ENCODE data around the gene ATIC. TPM values are rescaled to one million over a fixed set of nuclear protein-coding genes. Genes with fewer than 3 reads are reported as not detected.

Gene ATIC
- polyA plus RNA-seq, 2 of the 4 experiments (the other 2 are of a cell fraction), result 298 to 328 TPM

GRCh38 chr2:215320679-215321078 is 8.8 kb downstream of the ATIC start:
- DNase-seq (ENCODE audit: low read depth in 1 of 2, low spot score in 1 of 2), result no peak
- H3K9me3 ChIP-seq, result no peaks in the 10 kb centered on the region
- ChIA-PET CTCF (interaction anchor here (1.4 kb wide), 1 partner anchor 9 kb away, joined by 5 read pairs; the partner anchor contains the start of gene ATIC), POLR2A (interaction anchor here (0.6 kb wide), 1 partner anchor 8 kb away, joined by 3 read pairs; the partner anchor contains the start of gene ATIC)
- WGBS (ENCODE audit: missing lambda C conversion rate), result 93% methylated on average over 7 of the region's 7 CpGs
- H3K4me1 ChIP-seq, result no peaks in the 10 kb centered on the region; the same call in 2 of the 3 replicates
- no peak overlapping the region for H3K4me3 ChIP-seq
- FAIRE-seq, result no peak
- no peak for ATAC-seq
- no peak overlapping the region for H3K4me2 ChIP-seq
- H3K27ac ChIP-seq, result no peak overlapping the region
- TF ChIP-seq EHF (CRISPR knock-in tag; IDR thresholded peaks at IDR 0.05) (no peak), SREBF2 (IDR thresholded peaks at IDR 0.05) (no peak), HOXA7 (CRISPR knock-in tag; IDR thresholded peaks at IDR 0.05) (no peak), RARB (CRISPR knock-in tag; IDR thresholded peaks at IDR 0.05) (no peak), CBX2 (IDR thresholded peaks at IDR 0.05; ENCODE audit: borderline replicate concordance, low read depth) (no peak), SMC3 (IDR thresholded peaks at IDR 0.05) (no peak), POLR2A (IDR thresholded peaks at IDR 0.05; ENCODE audit: low read length) (no peak), JUNB (IDR thresholded peaks at IDR 0.05) (no peak), ZNF302 (CRISPR knock-in tag; IDR thresholded peaks at IDR 0.05) (no peak), RAD21 (conservative IDR thresholded peaks at IDR 0.05 in 1 of 2, IDR thresholded peaks at IDR 0.05 in 1 of 2) (no peak), NPAS2 (CRISPR knock-in tag; IDR thresholded peaks at IDR 0.05; ENCODE audit: borderline replicate concordance) (no peak), PHF8 (IDR thresholded peaks at IDR 0.05; ENCODE audit: borderline replicate concordance, low read depth) (no peak), PBX3 (IDR thresholded peaks at IDR 0.05) (no peak), NR3C1 (IDR thresholded peaks at IDR 0.05) (no peak), ELK1 (IDR thresholded peaks at IDR 0.05; ENCODE audit: low read depth, low read length) (no peak), HEYL (CRISPR knock-in tag; IDR thresholded peaks at IDR 0.05) (no peak), TFCP2L1 (CRISPR knock-in tag; IDR thresholded peaks at IDR 0.05) (no peak), KDM1A (IDR thresholded peaks at IDR 0.05; ENCODE audit: low read depth) (no peak)
- TF ChIP-seq, protein P1, sequence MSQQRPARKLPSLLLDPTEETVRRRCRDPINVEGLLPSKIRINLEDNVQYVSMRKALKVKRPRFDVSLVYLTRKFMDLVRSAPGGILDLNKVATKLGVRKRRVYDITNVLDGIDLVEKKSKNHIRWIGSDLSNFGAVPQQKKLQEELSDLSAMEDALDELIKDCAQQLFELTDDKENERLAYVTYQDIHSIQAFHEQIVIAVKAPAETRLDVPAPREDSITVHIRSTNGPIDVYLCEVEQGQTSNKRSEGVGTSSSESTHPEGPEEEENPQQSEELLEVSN (IDR thresholded peaks at IDR 0.05; ENCODE audit: borderline replicate concordance, low read depth), result no peak
- TF ChIP-seq, protein P2, sequence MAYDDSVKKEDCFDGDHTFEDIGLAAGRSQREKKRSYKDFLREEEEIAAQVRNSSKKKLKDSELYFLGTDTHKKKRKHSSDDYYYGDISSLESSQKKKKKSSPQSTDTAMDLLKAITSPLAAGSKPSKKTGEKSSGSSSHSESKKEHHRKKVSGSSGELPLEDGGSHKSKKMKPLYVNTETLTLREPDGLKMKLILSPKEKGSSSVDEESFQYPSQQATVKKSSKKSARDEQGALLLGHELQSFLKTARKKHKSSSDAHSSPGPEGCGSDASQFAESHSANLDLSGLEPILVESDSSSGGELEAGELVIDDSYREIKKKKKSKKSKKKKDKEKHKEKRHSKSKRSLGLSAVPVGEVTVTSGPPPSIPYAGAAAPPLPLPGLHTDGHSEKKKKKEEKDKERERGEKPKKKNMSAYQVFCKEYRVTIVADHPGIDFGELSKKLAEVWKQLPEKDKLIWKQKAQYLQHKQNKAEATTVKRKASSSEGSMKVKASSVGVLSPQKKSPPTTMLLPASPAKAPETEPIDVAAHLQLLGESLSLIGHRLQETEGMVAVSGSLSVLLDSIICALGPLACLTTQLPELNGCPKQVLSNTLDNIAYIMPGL (CRISPR knock-in tag; IDR thresholded peaks at IDR 0.05; ENCODE audit: borderline replicate concordance), result no peak

GRCh38 chr2:215324811-215325210 is 13.0 kb downstream of the ATIC start:
- FAIRE-seq, result no peak
- ChIA-PET CTCF (interaction anchor here (1.5 kb wide), 1 partner anchor 53 kb away, joined by 4 read pairs; no protein-coding TSS in a partner anchor), POLR2A (no interaction called here)
- Histone ChIP-seq H3K27ac (no peak overlapping the region), H3K9me3 (no peaks in the 10 kb centered on the region), H3K4me1 (peaks cover 16% of the 10 kb centered on the region; the same call in 2 of the 3 replicates), H3K4me3 (no peak overlapping the region), H3K4me2 (no peak overlapping the region)
- 88% methylated on average over 6 of the region's 6 CpGs for WGBS (ENCODE audit: missing lambda C conversion rate)
- DNase-seq (ENCODE audit: low read depth in 1 of 2, low spot score in 1 of 2), result no peak
- no peak for ATAC-seq
- TF ChIP-seq, protein P2 (CRISPR knock-in tag; IDR thresholded peaks at IDR 0.05; ENCODE audit: borderline replicate concordance), result no peak
- no peak for TF ChIP-seq EP300 (IDR thresholded peaks at IDR 0.05)
- TF ChIP-seq ZNF302 (CRISPR knock-in tag; IDR thresholded peaks at IDR 0.05), result no peak
- TF ChIP-seq CHD2 (IDR thresholded peaks at IDR 0.05; ENCODE audit: low read length, partially characterized antibody), result no peak
- TF ChIP-seq KDM1A (IDR thresholded peaks at IDR 0.05; ENCODE audit: low read depth), result no peak
- TF ChIP-seq POLR2A (IDR thresholded peaks at IDR 0.05; ENCODE audit: low read length), result no peak
- no peak for TF ChIP-seq RARB (CRISPR knock-in tag; IDR thresholded peaks at IDR 0.05)
- TF ChIP-seq RNF2 (IDR thresholded peaks at IDR 0.05; ENCODE audit: borderline replicate concordance, low read depth), result no peak
- no peak for TF ChIP-seq FOXS1 (CRISPR knock-in tag; IDR thresholded peaks at IDR 0.05)
- TF ChIP-seq, protein P1 (IDR thresholded peaks at IDR 0.05; ENCODE audit: borderline replicate concordance, low read depth), result no peak
- TF ChIP-seq, protein P3, sequence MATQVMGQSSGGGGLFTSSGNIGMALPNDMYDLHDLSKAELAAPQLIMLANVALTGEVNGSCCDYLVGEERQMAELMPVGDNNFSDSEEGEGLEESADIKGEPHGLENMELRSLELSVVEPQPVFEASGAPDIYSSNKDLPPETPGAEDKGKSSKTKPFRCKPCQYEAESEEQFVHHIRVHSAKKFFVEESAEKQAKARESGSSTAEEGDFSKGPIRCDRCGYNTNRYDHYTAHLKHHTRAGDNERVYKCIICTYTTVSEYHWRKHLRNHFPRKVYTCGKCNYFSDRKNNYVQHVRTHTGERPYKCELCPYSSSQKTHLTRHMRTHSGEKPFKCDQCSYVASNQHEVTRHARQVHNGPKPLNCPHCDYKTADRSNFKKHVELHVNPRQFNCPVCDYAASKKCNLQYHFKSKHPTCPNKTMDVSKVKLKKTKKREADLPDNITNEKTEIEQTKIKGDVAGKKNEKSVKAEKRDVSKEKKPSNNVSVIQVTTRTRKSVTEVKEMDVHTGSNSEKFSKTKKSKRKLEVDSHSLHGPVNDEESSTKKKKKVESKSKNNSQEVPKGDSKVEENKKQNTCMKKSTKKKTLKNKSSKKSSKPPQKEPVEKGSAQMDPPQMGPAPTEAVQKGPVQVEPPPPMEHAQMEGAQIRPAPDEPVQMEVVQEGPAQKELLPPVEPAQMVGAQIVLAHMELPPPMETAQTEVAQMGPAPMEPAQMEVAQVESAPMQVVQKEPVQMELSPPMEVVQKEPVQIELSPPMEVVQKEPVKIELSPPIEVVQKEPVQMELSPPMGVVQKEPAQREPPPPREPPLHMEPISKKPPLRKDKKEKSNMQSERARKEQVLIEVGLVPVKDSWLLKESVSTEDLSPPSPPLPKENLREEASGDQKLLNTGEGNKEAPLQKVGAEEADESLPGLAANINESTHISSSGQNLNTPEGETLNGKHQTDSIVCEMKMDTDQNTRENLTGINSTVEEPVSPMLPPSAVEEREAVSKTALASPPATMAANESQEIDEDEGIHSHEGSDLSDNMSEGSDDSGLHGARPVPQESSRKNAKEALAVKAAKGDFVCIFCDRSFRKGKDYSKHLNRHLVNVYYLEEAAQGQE (IDR thresholded peaks at IDR 0.05), result no peak

Measured in A549 (cell line).